ENCODE results near the gene KCNA10.

DNA sequence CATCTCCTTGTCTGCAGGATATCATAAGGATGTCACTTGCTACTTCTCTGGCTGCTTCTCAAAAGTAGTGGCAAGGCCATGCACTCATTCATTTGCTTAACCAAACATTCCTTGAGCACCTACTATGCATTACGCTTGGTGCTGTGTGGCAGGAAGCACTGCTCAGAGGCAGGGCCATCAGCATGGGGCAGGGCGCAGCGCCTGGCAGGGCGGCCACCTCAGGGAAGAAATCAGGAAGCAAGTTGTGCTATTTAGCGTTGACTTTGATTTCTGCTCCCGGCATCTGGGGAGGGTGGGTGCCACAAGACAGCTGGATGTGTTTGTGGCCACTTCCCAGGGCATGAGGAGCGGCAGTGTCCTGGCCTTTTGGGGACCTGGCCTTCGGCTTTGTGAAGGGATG, 40.1 kb downstream of the KCNA10 start:
- TF ChIP-seq, protein P1, sequence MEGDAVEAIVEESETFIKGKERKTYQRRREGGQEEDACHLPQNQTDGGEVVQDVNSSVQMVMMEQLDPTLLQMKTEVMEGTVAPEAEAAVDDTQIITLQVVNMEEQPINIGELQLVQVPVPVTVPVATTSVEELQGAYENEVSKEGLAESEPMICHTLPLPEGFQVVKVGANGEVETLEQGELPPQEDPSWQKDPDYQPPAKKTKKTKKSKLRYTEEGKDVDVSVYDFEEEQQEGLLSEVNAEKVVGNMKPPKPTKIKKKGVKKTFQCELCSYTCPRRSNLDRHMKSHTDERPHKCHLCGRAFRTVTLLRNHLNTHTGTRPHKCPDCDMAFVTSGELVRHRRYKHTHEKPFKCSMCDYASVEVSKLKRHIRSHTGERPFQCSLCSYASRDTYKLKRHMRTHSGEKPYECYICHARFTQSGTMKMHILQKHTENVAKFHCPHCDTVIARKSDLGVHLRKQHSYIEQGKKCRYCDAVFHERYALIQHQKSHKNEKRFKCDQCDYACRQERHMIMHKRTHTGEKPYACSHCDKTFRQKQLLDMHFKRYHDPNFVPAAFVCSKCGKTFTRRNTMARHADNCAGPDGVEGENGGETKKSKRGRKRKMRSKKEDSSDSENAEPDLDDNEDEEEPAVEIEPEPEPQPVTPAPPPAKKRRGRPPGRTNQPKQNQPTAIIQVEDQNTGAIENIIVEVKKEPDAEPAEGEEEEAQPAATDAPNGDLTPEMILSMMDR (IDR thresholded peaks at IDR 0.05; ENCODE audit: low read depth, low read length) = no peak
- TF ChIP-seq POLR2A (IDR thresholded peaks at IDR 0.05; ENCODE audit: extremely low read depth, insufficient read length) = no peak
